IMR-90 (cell line): ENCODE results near the gene ECPAS. TPM values are rescaled to one million over a fixed set of nuclear protein-coding genes. Genes with fewer than 3 reads are reported as not detected.

Experiments used
- ATAC-seq: fragments of 200-7000 bp; cut with Tn5 transposase; 2 replicates; pipeline ENCODE4 v1.9.1; 2020; ENCODE audit warnings: low read depth, mild to moderate bottlenecking, moderate library complexity
- BruUV-seq: library from RNA; stranded (reverse); fragments of 400-500 nt; replicated peaks from 2 replicates; lab custom pipeline; 2021; lab: Mats Ljungman, UMichigan
- CTCF ChIA-PET: fragments of 300-600 bp; formaldehyde crosslinking; extraction: SDS; loops from one replicate; lab custom pipeline; 2021; ENCODE audit warnings: antibody characterized with exemption; lab: Yijun Ruan, JAX
- POLR2A ChIA-PET: fragments of 300-600 bp; sonication (Branson Sonifier 250); formaldehyde crosslinking; loops from one replicate; lab custom pipeline; 2022; ENCODE audit warnings: antibody characterized with exemption; ENCODE audit not compliant: unreplicated experiment; lab: Charles Lee
- DNase-seq: peaks from one replicate; pipeline ENCODE4 v3.0.0; 2013
- H2AFZ ChIP-seq: replicated peaks from 2 replicates; pipeline ENCODE3; 2013; ENCODE audit warnings: low read length, mild to moderate bottlenecking; ENCODE audit not compliant: poor library complexity
- H2AK5ac ChIP-seq: 2 replicates; pipeline ENCODE4 v1.6.1; 2013; ENCODE audit warnings: low read depth, low read length, inconsistent platforms
- H2AK9ac ChIP-seq: replicated peaks from 2 replicates; pipeline ENCODE3; 2013; ENCODE audit warnings: mild to moderate bottlenecking, low read depth, low read length, moderate library complexity; ENCODE audit not compliant: poor library complexity
- H2BK120ac ChIP-seq: 2 replicates; pipeline ENCODE4 v1.6.1; 2013; ENCODE audit warnings: low read depth, low read length, inconsistent platforms
- H2BK15ac ChIP-seq: 3 replicates; pipeline ENCODE4 v1.6.1; 2013; ENCODE audit warnings: low read depth, low read length, inconsistent platforms
- H2BK20ac ChIP-seq: 2 replicates; pipeline ENCODE4 v1.6.1; 2013; ENCODE audit warnings: low read depth, mild to moderate bottlenecking, inconsistent platforms, low read length, moderate library complexity
- H2BK5ac ChIP-seq: 2 replicates; pipeline ENCODE4 v1.6.1; 2013; ENCODE audit warnings: mild to moderate bottlenecking, low read depth, low read length, inconsistent platforms; ENCODE audit not compliant: poor library complexity, severe bottlenecking
- H3K14ac ChIP-seq: replicated peaks from 2 replicates; pipeline ENCODE4 v1.6.1; 2013; ENCODE audit warnings: low read depth, low read length, inconsistent platforms
- H3K18ac ChIP-seq: 2 replicates; pipeline ENCODE4 v1.6.1; 2013; ENCODE audit warnings: low read depth, low read length, control low read depth
- H3K23ac ChIP-seq: 2 replicates; pipeline ENCODE4 v1.6.1; 2013; ENCODE audit warnings: low read depth, low read length, inconsistent platforms
- H3K27ac ChIP-seq: 2 replicates; pipeline ENCODE4 v1.5.1; 2013; ENCODE audit warnings: mild to moderate bottlenecking, control low read depth, low read length; ENCODE audit not compliant: insufficient read depth
- H3K27me3 ChIP-seq: 2 replicates; pipeline ENCODE4 v1.6.1; 2013; ENCODE audit warnings: low read length; ENCODE audit not compliant: control insufficient read depth, insufficient read depth
- H3K36me3 ChIP-seq: 2 replicates; pipeline ENCODE4 v1.6.1; 2013; ENCODE audit warnings: low read length, mixed read lengths; ENCODE audit not compliant: control insufficient read depth, insufficient read depth
- H3K4ac ChIP-seq: 2 replicates; pipeline ENCODE4 v1.6.1; 2013; ENCODE audit warnings: low read depth, low read length, inconsistent platforms
- H3K4me1 ChIP-seq: 2 replicates; pipeline ENCODE4 v1.6.1; 2013; ENCODE audit warnings: low read length, mixed read lengths; ENCODE audit not compliant: control insufficient read depth, insufficient read depth
- H3K4me2 ChIP-seq: 2 replicates; pipeline ENCODE4 v1.6.1; 2013; ENCODE audit warnings: low read depth, mild to moderate bottlenecking, control low read depth, low read length, moderate library complexity
- H3K4me3 ChIP-seq: 2 replicates; pipeline ENCODE4 v1.5.1; 2013; ENCODE audit warnings: low read depth, mild to moderate bottlenecking, control low read depth, low read length, moderate library complexity; ENCODE audit not compliant: insufficient read depth
- H3K56ac ChIP-seq: 2 replicates; pipeline ENCODE4 v1.6.1; 2013; ENCODE audit warnings: low read length, inconsistent platforms; ENCODE audit not compliant: insufficient read depth; ENCODE audit errors: extremely low read depth
- H3K79me1 ChIP-seq, 2 experiments: 2 replicates each; pipeline ENCODE4 v1.6.1; 2013; ENCODE audit warnings: low read length in 2 of 2, inconsistent platforms in 1 of 2, low read depth in 1 of 2
- H3K9ac ChIP-seq: 2 replicates; pipeline ENCODE4 v1.6.1; 2013; ENCODE audit warnings: low read depth, low read length, control low read depth
- H3K9me1 ChIP-seq: 2 replicates; pipeline ENCODE4 v1.6.1; 2013; ENCODE audit warnings: low read length, inconsistent platforms; ENCODE audit not compliant: insufficient read depth
- H3K9me3 ChIP-seq: 2 replicates; pipeline ENCODE4 v1.6.1; 2013; ENCODE audit warnings: low read length; ENCODE audit not compliant: control insufficient read depth, insufficient read depth
- H4K20me1 ChIP-seq: 2 replicates; pipeline ENCODE4 v1.6.1; 2013; ENCODE audit warnings: low read length, inconsistent platforms; ENCODE audit not compliant: insufficient read depth
- H4K5ac ChIP-seq: 2 replicates; pipeline ENCODE4 v1.6.1; 2013; ENCODE audit warnings: mild to moderate bottlenecking, low read depth, low read length, control low read depth
- H4K8ac ChIP-seq, 2 experiments: 2 replicates each; pipeline ENCODE4 v1.6.1; 2013; ENCODE audit warnings: low read depth in 2 of 2, low read length in 2 of 2, control low read depth in 1 of 2, inconsistent platforms in 1 of 2
- H4K91ac ChIP-seq: 2 replicates; pipeline ENCODE4 v1.6.1; 2013; ENCODE audit warnings: low read depth, low read length, inconsistent platforms; ENCODE audit not compliant: insufficient read depth
- BHLHE40 ChIP-seq: fragments of 150-350 bp; IDR thresholded peaks from 2 replicates; pipeline ENCODE4 v1.6.1; 2016; ENCODE audit warnings: mild to moderate bottlenecking, low read depth, low read length
- CEBPB ChIP-seq: IDR thresholded peaks from 2 replicates; pipeline ENCODE4 v1.6.1; 2012; ENCODE audit warnings: low read depth, low read length, improper control_type of control experiment
- CHD1 ChIP-seq: IDR thresholded peaks from 2 replicates; pipeline ENCODE4 v1.6.1; 2012; ENCODE audit warnings: low read depth, low read length, improper control_type of control experiment
- CTCF ChIP-seq: conservative IDR thresholded peaks from 2 replicates; pipeline ENCODE4 v1.5.1; 2012; ENCODE audit warnings: mild to moderate bottlenecking, low read depth, low read length, improper control_type of control experiment
- ELK1 ChIP-seq: fragments of 150-350 bp; IDR thresholded peaks from 2 replicates; pipeline ENCODE4 v1.6.1; 2016; ENCODE audit warnings: low read depth, mild to moderate bottlenecking, low read length, moderate library complexity, borderline replicate concordance
- FOS ChIP-seq: fragments of 150-350 bp; IDR thresholded peaks from 2 replicates; pipeline ENCODE4 v1.6.1; 2016; ENCODE audit warnings: low read depth, low read length
- MAFK ChIP-seq: IDR thresholded peaks from 2 replicates; pipeline ENCODE4 v1.6.1; 2012; ENCODE audit warnings: low read depth, low read length, improper control_type of control experiment
- MAZ ChIP-seq: IDR thresholded peaks from 2 replicates; pipeline ENCODE4 v1.6.1; 2012; ENCODE audit warnings: low read depth, mild to moderate bottlenecking, low read length, improper control_type of control experiment, moderate library complexity, borderline replicate concordance
- MXI1 ChIP-seq: IDR thresholded peaks from 2 replicates; pipeline ENCODE4 v1.6.1; 2012; ENCODE audit warnings: low read depth, mild to moderate bottlenecking, low read length, moderate library complexity, borderline replicate concordance
- NFE2L2 ChIP-seq: fragments of 150-350 bp; IDR thresholded peaks from 2 replicates; pipeline ENCODE4 v1.6.1; 2016; ENCODE audit warnings: low read depth, mild to moderate bottlenecking, low read length
- POLR2A ChIP-seq: IDR thresholded peaks from 2 replicates; pipeline ENCODE4 v1.6.1; 2012; ENCODE audit warnings: mild to moderate bottlenecking, low read depth, low read length
- RAD21 ChIP-seq: IDR thresholded peaks from 2 replicates; pipeline ENCODE4 v1.6.1; 2012; ENCODE audit warnings: low read length, improper control_type of control experiment
- RCOR1 ChIP-seq: IDR thresholded peaks from 2 replicates; pipeline ENCODE4 v1.6.1; 2012; ENCODE audit warnings: mild to moderate bottlenecking, low read length, improper control_type of control experiment; ENCODE audit not compliant: insufficient replicate concordance
- RFX5 ChIP-seq: IDR thresholded peaks from 2 replicates; pipeline ENCODE4 v1.8.0; 2012; ENCODE audit warnings: low read depth, mild to moderate bottlenecking, low read length, moderate library complexity
- SMC3 ChIP-seq: fragments of 150-350 bp; IDR thresholded peaks from 2 replicates; pipeline ENCODE4 v1.6.1; 2016; ENCODE audit warnings: low read depth, mild to moderate bottlenecking, antibody characterized with exemption, low read length, moderate library complexity
- USF2 ChIP-seq: fragments of 150-350 bp; IDR thresholded peaks from 2 replicates; pipeline ENCODE4 v1.6.1; 2017; ENCODE audit warnings: mild to moderate bottlenecking, antibody characterized with exemption, low read length, low read depth
- WGBS, 2 experiments: methylation state at CpG; one replicate each; pipeline versions ENCODE4 v1.1.5 to v1.1.7; 2013; ENCODE audit warnings: missing lambda C conversion rate in 2 of 2; ENCODE audit not compliant: insufficient read length in 1 of 2; ENCODE audit errors: extremely low coverage in 2 of 2; 5-methylcytosine and 5-hydroxymethylcytosine counted together
- dilution Hi-C: fragments of 300-500 bp; cut with HindIII; formaldehyde crosslinking; loops from one replicate; pipeline ENCODE4 v1.14.3; 2018; ENCODE audit warnings: low sequenced_read_pairs; ENCODE audit not compliant: unreplicated experiment
- in situ Hi-C: fragments of 300-500 bp; cut with MboI; formaldehyde crosslinking; loops from 3 replicates; pipeline ENCODE4 v1.14.3; 2019; ENCODE audit warnings: low sequenced_read_pairs, inconsistent platforms, mixed read lengths
- intact Hi-C: fragments of 100-400 bp; cut with micrococcal nuclease; formaldehyde crosslinking; loops from 2 replicates; pipeline ENCODE4 v1.10.0; 2022
- polyA plus RNA-seq, 3 experiments: library from polyadenylated mRNA; depleted of rRNA; stranded (reverse); fragments of >200 nt; gene quantifications; 2 replicates each; pipeline ENCODE4 v1.2.3, GENCODE V29; 2012; ENCODE audit warnings: low replicate concordance in 1 of 3
- total RNA-seq: library from RNA; depleted of rRNA; stranded (reverse); fragments of >200 nt; gene quantifications from 2 replicates; pipeline ENCODE4 v1.2.3, GENCODE V29; 2012

The ECPAS gene
- total and polyA plus RNA-seq, 2 of the 4 experiments (the other 2 are of a cell fraction): 20.1 to 54.8 TPM

- H3K36me3 ChIP-seq: peaks cover 18% of the 10 kb centered on the region
- in situ Hi-C loops: no loop called here
- no TSS peak for BruUV-seq
Measured at GRCh38 chr9:111438541-111439235, 45.5 kb downstream of the ECPAS start.

More at GRCh38 chr9:111438541-111439235, 45.5 kb downstream of the ECPAS start:
- Histone ChIP-seq H2AFZ (no peak overlapping the region), H2BK15ac (no peak overlapping the region), H2BK20ac (no peak overlapping the region), H3K9me3 (no peaks in the 10 kb centered on the region), H2BK5ac (no peak overlapping the region), H3K9ac (no peak overlapping the region), H2AK9ac (no peak overlapping the region), H4K8ac (no peak overlapping the region), H3K4ac (no peak overlapping the region), H3K4me2 (no peak overlapping the region), H3K14ac (no peak overlapping the region), H3K18ac (no peak overlapping the region), H2AK5ac (no peak overlapping the region), H3K4me3 (no peak overlapping the region), H3K79me1 (peaks cover 7 to 12% of the 10 kb centered on the region in 2 experiments; a peak in 3 of 4 replicates), H3K4me1 (no peaks in the 10 kb centered on the region), H3K23ac (no peak overlapping the region), H3K56ac (no peak overlapping the region), H3K27ac (no peak overlapping the region), H4K5ac (no peak overlapping the region), H3K27me3 (no peaks in the 10 kb centered on the region), H4K20me1 (no peaks in the 10 kb centered on the region), H4K91ac (no peak overlapping the region), H3K9me1 (no peaks in the 10 kb centered on the region), H2BK120ac (no peak overlapping the region)
- dilution Hi-C loops (no loop called here), intact Hi-C loops (no loop called here)
- ChIA-PET POLR2A (no interaction called here), CTCF (interaction anchor here (1.2 to 1.6 kb wide), 2 partner anchors 8 to 13 kb away, joined by 3 to 4 read pairs; no protein-coding TSS in a partner anchor)
- DNase-seq (peak; percentile 32), ATAC-seq (no peak)
- no peak for TF ChIP-seq RFX5
- no peak for TF ChIP-seq BHLHE40
- TF ChIP-seq ELK1: no peak
- no peak for TF ChIP-seq CTCF
- TF ChIP-seq MAFK: no peak
- TF ChIP-seq MXI1: no peak
- no peak for TF ChIP-seq RCOR1
- no peak for TF ChIP-seq FOS
- TF ChIP-seq RAD21: no peak
- no peak for TF ChIP-seq NFE2L2
- no peak for TF ChIP-seq CEBPB
- TF ChIP-seq CHD1: no peak
- TF ChIP-seq SMC3: no peak
- no peak for TF ChIP-seq MAZ
- TF ChIP-seq USF2: no peak
- no peak for TF ChIP-seq POLR2A
- 80% methylated on average over 1 of the region's 6 CpGs; no CpG with 5 or more reads in 1 of the 2 experiments for WGBS, 2 experiments
